LNCaP clone FGC (cell line): Measurements from ENCODE around the gene MAGEB3.

Source experiments
- DNase-seq: peaks from one replicate; pipeline ENCODE4 v3.0.0-alpha.2; 2011; ENCODE audit warnings: low read depth
- H3K4me3 ChIP-seq: 2 replicates; pipeline ENCODE4 v1.5.1; 2011; ENCODE audit warnings: mild to moderate bottlenecking, low read depth, low read length, control low read depth
- TF ChIP-seq, protein P1 (sequence below): IDR thresholded peaks from 2 replicates; pipeline ENCODE4 v1.5.1; 2012; ENCODE audit warnings: mild to moderate bottlenecking; ENCODE audit not compliant: control insufficient read depth, insufficient read depth; ENCODE audit errors: extremely low read depth

The MAGEB3 gene

GRCh38 chrX:30275498-30275897 lies 45.0 kb downstream of the MAGEB3 start:
- TF ChIP-seq, protein P1, sequence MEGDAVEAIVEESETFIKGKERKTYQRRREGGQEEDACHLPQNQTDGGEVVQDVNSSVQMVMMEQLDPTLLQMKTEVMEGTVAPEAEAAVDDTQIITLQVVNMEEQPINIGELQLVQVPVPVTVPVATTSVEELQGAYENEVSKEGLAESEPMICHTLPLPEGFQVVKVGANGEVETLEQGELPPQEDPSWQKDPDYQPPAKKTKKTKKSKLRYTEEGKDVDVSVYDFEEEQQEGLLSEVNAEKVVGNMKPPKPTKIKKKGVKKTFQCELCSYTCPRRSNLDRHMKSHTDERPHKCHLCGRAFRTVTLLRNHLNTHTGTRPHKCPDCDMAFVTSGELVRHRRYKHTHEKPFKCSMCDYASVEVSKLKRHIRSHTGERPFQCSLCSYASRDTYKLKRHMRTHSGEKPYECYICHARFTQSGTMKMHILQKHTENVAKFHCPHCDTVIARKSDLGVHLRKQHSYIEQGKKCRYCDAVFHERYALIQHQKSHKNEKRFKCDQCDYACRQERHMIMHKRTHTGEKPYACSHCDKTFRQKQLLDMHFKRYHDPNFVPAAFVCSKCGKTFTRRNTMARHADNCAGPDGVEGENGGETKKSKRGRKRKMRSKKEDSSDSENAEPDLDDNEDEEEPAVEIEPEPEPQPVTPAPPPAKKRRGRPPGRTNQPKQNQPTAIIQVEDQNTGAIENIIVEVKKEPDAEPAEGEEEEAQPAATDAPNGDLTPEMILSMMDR = peak; percentile 40
- no peak for DNase-seq
- H3K4me3 ChIP-seq = no peak overlapping the region

- no peak for DNase-seq
- H3K4me3 ChIP-seq = no peak overlapping the region
- TF ChIP-seq, protein P1 = no peak
Measured at GRCh38 chrX:30278365-30278764, 47.9 kb downstream of the MAGEB3 start.

DNA sequence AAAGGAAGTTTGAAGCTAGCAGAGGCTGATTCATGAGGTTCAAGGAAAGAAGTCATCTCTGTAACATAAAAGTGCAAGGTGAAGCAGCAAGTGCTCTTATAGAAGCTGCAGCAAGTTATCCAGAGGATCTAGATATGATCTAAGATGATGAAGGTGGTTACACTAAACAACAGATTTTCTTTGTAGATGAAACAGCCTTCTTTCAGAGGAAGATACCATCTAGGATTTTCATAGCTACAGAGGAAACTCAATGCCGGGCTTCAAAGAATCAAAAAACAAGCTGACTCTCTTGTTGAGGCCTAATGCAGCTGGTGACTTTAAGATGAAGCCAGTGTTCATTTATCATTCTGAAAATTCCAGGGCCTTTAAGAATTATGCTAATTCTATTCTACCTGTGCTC lies 50.0 kb downstream of the MAGEB3 start:
- no peak overlapping the region for H3K4me3 ChIP-seq
- no peak for DNase-seq
- TF ChIP-seq, protein P1 = no peak

DNA sequence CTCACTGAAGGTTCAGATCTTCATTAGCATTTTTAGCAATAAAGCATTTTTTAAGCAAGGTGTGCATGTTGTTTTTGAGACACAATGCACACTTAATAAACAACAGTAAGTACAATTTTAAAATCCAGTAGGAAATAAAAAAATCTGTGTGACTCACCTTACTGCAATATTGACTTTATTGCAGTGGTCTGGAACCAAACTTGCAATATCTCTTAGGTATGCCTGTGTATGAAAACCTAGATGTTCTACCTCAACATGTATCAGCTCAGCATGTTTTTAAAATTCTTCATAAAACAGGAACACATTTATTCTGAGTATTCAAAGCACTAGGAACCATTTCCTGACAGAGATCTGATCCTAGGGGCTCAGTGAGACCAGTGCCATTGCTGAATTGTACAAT lies 52.1 kb downstream of the MAGEB3 start:
- TF ChIP-seq, protein P1 = no peak
- no peak overlapping the region for H3K4me3 ChIP-seq
- DNase-seq = no peak

- no peak for DNase-seq
- TF ChIP-seq, protein P1 = no peak
- no peak overlapping the region for H3K4me3 ChIP-seq
Measured at GRCh38 chrX:30283456-30284200, 53.2 kb downstream of the MAGEB3 start.
